SHP77 (cell line): ENCODE data around the gene XKR7.

ENCODE experiments used
- DNase-seq, 2 experiments: peaks; one replicate each; lab custom pipeline; 2025; lab: John Stamatoyannopoulos, UW

The XKR7 gene

DNA sequence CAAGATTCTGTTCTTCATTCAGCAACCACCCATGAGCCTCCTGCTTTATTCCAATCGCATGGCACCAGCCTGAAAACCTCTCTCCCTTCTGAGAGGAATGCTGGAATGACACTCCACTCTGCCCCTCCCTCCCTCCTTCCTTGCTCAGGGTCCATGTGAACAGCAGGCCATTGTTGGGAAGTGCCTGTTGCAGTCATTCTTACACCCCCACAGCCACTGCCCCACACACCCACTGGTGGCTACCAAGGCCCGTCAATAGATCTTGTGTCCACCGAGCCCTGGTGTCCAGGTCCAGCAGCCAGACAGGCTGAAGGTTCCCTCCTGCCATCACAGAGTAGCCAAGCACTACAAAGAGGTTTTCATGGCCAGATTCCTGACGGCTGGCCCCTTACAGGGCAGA is 22.6 kb upstream of the XKR7 start:
- DNase-seq = no peak

DNA sequence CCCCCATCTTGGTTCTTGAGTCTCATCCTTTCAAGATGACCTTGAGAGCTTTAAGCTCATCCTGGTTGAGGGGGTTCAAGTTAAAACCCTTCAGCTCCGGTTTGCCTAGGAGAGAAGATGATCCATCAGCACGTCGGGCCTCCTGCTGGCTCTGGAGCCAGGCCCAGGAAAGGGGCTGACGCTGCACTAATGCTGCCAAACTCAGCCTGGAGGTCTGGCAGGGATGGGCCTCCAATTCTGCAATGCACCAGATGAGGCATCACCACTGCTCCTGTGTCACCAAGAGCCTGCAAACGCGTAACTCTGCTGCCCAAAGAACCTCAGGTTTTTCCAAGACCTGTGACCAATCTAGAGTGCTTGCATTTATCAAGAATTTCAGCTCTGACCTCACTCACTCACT is 22.2 kb upstream of the XKR7 start:
- no peak for DNase-seq

DNA sequence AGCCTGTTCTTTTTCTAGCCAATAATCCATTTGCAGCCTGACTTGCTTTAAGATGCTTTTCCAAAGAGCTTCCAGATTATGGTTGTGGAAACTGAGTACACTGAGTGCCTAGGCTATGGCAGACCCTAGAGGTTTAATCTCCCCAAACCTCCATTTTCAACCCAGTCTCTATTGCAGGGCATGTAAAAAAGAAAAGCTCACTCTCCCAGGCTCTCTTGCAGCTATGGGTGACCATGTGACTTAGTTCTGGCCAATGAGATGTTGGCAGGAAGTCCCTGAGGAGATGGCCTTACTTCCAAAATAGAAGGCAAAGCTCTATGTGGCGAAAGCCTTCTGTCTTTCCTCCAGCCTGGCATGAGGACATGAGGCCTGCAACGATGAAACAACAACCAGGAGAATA is 19.9 kb upstream of the XKR7 start:
- DNase-seq = no peak

DNA sequence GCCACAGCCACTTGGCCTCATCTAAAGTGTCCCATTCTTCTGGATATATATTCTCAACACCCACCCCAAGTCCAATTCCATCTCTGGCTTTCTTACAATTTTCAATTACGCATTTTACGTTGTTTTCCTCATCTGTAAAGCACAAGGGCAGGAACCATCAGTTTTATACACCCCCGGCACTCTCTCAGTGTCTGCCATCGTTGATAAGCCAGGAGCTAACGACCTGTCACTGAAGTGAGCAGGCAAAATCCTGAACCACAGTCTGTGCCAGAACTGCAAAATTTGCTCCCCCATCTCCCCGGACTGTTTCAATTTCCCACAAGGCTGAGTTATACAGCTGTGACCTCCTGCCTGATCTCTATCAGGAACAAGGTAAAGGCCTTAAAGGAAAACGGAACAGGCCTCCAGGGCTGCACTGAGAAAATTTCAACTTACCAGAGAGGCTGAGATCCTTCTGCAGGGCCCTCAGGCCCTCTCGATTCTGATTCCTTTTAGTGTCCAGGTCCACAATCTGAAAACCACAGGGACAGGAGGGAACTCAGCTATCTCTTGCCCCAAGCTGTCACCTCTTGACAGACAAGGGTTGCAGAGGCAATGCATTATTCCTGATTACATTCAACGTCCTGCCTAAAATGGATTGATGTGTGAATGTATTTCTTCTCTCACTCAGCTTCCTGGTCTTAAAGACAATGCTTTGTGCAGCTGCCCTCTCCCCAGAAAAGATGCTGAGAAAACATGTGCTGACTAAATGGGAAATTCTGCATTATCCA is 17.9 kb upstream of the XKR7 start:
- DNase-seq = no peak

DNA sequence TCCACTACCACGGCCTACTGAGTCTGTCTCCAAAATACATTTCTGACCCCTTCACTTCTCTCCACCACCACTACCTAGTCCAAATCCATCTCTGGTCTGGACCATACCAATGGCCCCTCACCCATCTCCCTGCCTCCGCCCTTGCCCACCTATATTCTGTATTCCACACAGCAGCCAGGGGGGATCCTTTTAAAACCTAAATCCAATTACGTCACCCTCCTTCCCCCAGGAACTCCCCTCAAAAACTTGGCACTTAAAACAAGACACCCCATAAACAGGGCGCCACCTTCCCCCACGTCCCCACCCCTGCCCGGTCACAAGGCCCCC is 16.8 kb upstream of the XKR7 start:
- no peak for DNase-seq

DNA sequence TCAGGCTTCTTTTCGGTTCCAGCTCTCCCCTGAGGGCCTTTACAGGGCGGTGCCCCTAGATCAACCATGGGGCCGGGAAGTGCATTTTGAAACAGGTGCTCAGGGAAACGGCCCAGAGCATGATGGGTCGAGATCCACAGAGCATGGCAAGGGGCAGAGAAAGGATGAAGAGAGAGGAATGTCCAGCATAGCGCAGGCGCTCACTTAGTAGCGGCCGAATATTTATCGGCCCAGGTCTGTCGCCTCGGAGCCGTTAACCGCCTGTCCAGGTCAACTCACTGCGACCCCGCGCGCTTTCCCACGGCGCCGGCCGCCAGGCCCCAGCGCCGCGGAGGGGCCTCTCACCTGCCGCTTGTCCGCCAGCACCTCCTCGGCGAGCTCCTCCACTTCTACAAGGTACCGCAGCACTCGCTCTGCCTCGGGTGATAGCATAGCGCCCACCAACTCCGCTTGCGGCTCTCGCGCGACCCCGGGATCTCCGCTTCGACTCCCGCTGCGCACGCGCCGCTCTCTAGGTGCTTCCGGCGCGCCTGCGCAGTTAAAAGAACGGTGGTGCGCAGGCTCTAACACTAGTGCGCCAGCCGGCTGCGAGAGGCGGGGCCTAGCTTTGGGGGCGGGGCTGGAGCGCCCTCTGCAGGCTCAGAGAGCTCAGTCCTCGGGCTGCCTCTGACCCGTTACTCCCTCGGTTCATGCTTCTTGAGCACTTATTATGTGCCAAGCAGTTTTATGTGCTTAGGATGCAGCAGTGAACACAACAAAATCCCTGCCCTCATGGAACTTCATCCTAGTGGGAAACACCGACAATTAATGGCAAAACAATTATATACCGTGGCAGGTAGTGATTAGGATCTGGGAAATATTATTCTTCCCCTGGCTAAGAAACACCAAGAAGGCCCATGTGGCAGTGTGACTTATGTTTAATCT is 16.2 kb upstream of the XKR7 start, which contains the start of gene PDRG1:
Gene PDRG1, minus strand, starts transcription at position 517 of the 924 bp plus-strand sequence. Its CDS starts 85 bp downstream, at position 432.
- peak; percentile 87 to 94 for DNase-seq

DNA sequence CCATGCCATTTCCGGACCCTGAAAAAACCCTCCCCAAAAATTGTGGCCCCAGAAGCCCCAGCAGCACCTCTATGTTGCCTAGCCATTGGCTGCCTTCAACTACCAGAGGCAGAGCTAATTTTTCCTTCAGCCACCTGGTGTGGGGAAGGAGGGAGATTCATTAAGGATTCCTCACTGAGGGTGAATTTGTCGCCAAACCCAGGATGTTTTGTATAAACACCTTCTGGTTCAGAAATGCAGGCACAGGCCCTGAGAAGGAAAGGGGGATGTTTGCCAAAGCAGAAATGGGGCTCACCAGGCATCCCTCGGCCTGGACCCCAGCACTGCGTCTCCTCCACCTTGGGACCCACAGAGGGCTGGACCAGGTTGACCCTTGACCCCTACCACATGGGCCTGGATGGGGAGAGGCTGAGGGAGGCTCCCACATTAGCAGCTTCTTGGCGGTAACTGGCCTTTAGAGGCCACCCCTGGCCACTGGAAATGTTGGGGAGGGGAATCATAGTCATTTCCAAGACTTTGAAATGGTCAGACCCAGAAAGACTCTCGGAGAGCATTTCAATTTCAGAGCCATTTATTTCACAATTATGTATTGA is 14.3 kb upstream of the XKR7 start:
- no peak for DNase-seq

DNA sequence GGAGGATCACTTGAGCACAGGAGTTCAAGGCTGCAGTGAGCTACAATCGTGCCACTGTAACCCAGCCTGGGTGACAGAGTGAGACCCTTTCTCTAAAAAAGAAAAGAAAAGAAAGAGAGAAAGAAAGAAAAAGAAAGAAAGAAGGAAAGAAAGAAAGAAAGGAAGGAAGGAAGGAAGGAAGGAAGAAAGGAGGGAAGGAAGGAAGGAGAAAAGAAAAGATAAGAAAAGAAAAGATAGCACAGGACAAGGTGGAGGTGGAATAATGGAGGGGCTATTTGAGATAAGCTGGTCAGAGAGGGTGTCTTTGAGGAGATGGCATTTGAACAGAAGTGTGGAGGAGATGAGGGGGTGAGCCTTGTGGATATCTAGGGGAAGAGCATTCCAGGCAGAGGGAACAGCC is 13.5 kb upstream of the XKR7 start:
- DNase-seq = no peak

DNA sequence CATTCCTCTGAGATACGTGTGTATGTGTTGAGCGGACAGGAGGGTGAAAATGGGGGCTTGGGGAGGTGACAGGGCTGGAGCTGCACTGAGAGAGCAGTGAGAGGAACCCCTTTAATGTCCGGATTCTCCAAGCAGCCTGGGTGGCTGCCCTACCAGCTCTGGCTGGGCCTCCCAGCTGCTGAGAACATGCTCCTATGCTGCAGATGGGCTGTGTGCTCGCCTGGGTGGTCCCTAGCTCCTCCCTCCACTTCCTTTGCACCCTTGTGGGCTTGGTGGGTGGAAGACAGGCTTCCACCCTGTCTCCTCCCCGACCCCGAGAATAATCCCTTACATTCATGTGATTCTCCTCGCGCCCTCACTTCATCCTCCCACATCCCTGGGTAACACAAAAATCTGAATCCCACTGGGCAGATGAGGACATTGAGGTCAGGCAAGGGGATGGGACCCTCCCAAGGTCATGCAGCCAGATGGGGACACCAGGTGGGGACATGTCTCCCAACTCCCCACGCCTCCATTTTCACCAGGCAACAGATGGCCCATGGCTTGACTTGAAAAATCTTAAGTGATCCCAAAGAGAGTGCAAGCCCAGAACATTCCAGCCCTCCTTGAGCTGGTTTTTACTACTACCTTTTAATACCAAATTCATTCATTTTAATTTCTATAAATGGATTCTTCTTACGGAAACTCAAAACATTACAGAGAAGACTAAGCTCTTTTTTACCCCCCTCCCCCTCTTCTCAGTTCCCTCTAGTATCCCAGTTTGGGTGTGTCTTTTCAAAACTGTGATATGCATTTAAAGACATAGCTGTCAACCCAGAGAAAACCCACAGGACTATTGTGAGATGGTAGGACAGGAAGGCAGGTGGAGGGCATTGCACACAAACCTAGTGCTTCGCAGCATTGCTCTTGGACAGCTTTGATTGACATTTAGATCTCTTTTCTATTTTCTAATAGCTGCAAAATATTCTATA is 11.1 kb upstream of the XKR7 start:
- no peak for DNase-seq

DNA sequence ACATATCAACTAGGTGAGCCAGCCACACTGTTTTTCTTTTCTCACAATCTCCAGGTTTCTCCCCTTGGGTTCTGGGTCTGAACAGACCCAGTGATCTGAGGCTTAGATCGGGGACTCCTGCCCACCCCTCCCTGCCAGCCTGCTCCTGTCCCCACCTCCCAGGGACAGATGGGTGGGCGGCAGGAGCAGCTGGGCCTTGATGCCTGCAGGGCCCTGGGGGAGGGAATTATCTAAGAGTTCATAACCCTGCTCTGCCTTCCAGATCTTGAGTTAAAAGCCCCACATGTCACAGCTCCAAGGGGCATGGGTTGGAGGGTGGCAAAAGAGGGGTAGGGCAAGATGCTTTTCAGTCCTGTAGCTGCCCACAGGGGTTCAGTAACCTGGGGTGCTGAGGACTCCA is 5.2 kb upstream of the XKR7 start:
- DNase-seq = no peak

DNA sequence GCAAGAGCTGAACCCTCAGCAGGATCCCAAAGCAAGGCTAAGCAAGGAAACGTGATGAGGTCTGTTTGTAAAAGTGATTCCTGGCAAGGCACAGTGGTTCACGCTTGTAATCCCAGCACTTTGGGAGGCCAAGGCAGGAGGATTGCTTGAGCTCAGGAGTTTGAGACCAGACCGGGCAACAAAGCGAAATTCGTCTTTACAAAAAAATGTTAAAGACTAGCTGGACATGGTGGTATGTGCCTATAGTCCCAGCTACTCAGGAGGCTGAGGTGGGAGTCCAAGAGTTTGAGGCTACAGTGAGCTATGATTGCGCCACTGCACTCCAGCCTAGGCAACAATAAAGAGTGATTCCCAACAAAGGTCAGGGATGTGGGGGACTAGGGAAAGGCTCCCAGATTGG is 4.1 kb upstream of the XKR7 start:
- no peak for DNase-seq

DNA sequence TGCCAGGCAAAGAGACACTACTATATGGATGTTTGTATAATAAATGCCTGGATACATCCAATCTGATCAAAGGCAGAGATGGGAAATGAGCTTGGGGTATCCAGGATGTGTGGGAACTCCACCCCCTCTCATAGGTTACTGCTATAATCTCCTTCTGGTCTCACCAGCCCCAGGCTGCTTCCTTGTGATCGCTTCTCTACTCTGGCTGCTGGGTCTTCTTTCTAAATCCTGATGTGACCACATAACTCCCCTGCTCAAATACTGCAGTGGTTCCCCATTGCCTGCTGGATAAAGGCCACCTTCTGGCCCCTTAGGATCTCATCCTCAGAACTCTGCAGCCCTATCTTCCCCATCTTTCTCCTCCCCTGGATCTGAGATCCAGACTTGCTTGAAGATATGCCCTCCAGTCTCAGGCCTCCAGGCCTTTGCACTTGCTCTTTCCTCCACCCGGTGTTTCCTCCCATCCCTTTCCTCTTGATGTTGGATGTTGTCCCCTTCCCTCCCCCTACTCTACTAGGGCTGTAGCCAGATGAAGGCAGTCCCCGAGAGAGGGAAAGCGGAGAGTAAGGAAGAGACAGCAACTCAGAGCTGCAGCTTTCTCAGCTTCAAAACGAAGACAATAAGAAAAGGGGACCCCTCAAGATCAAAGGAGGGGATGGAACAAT is 828 bp upstream of the XKR7 start:
- DNase-seq = peak in 1 of 2 experiments; percentile 14

DNA sequence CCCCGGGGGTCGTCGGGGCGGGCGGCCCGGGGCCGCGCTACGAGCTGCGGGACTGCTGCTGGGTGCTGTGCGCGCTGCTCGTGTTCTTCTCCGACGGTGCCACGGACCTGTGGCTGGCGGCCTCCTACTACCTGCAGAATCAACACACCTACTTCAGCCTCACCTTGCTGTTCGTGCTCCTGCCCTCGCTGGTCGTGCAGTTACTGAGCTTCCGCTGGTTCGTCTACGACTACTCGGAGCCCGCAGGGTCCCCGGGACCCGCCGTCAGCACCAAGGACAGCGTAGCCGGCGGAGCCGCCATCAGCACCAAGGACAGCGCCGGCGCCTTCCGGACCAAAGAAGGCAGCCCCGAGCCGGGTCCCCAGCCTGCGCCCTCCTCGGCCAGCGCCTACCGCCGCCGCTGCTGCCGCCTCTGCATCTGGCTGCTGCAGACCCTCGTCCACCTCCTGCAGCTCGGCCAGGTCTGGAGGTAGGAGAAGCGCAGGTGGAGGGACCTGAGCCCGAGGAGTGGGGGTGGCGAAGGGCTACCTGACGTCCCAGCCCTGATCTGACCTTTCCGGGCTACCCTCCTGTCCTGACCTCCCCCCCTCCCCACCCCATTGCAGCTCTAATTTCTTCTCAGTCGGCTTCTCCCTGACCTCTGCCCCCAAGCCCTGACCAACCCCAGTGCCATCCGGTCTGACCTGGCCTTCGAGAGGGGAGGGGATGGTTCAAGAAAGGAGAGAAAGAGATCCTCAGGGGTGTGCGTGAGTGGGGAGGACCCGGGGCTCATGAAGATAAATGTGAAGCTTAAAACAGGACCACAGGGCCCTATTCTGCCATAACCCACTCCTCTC is 558 bp downstream of the XKR7 start:
- no peak for DNase-seq

DNA sequence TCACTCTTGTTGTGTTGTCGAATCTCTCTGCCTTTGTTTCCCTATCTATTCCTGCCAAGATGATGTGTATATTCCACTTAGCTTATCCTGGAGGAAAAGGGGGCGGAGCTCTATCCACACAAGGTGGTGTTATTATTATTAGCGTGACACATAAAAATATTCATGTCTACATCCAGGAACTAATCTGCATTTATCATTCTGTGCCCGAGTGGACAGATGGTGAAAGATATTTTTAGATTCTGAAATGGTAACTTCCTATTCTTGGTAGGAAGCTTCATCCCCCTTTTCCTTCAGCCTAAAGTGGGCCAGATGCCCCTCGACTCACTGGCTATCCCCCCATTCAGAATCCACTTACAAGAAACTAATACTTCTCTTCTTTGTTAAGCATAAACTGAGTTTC is 2.0 kb downstream of the XKR7 start:
- no peak for DNase-seq

DNA sequence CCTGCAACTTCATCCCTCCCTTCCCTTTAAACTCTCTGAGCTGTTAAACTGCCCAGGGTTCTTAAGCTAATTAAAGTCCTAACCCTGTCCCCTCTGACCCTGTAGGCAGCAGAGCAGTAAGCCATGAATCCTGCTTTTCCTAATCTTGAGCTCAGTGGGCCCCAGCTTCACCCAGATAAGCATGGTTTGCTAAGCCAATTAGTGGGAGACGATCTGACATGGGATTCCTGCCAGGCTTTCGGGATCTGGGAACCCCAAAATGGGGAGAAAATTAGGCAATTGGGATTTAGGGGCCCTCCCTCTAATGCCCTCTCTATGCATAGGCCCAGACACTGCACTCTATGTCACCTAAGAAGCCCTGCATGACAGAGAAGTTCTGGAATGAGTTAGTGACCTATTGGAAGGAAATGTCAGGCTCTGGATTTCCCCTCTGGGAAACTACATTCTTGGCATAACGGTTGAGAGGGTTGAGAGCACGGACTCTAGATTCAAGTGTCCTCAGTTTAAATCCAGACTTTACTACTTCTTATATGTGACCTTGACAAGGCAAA is 4.6 kb downstream of the XKR7 start:
- no peak for DNase-seq

DNA sequence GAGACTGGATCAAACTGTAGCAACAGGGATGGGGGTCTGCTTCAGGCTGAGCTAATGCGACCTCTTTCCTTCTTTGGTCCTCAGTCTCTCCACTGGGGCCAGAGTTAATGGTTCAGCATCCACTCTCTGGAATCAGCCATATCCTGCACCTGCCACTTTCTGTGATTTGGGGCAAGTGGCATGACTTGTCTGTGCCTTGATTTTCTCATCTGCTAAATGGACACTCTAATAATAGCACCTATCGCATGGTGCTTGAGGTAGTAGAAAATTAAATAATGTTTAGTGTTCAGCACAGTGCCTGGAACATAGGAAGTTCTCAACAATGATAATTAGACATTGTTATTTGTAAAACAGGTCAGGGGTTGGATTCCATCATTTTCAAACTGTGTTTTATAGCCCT is 6.3 kb downstream of the XKR7 start:
- DNase-seq = no peak

DNA sequence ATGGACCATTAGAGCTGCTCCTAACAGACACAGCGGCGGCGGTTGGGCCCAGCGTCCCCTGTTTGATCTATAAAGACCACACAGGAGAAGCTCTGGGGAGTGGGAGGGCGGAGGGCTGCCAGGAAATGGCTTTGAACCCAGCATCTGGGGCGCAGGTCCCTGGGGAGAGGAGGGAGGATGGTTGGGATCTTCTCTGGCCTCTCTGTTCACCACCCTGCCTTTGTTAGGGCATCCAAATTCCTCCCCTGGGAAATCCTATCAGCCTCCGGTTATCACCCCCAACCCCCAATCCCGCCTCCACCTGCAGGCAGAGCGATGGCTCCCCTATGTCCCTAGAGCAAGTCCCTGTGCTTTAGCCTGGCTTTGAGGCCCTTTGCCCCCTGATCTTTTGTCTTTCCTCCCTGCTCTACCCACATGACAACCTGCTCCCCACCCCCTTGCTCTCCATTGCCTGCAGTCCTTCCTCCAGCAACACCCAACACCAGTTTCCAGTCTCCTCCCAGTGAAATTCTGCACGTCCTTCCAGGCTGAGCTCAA is 7.1 kb downstream of the XKR7 start:
- DNase-seq = no peak

DNA sequence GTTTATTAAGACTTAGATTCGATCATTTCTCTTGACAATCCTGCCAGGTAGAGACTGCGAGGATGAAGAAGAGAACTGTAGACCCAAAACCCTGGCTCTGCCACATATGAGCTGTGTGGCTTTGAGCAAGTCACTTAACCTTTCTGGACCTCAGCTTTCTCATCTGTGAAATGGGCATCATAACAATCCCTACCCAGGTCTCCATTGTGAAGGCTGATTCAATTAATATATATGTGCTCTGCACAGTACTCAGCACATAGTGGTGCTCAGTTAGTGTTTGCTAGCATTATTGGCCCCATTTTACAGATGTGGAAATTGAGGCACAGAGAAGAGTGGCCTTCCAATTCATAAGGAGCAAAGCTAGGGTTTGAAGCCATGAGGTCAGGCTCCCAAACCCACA is 7.9 kb downstream of the XKR7 start:
- DNase-seq = no peak

DNA sequence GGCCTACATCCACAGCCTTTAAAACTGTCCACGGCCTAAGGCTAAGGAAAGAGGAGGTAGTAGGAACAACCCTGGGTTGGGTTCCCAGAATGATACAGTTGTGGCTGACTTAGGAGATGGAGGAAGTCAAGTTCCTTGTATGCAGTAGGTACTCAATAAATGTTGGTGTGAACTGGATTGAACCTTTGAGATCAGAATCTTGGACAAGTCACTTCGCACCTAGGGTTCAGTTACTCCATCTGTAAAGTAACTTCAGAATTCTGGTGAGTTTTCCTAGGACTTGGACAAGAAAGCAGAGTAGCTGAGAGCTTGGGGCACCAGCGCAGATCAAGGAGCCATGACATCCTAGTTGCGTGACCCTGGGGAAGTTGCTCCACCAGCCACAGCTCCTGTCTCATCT is 9.1 kb downstream of the XKR7 start:
- no peak for DNase-seq
